Endometrial microvascular endothelial cells (primary cell): ENCODE results near the gene EMILIN1. TPM values are rescaled to one million over a fixed set of nuclear protein-coding genes. Genes with fewer than 3 reads are reported as not detected.

ENCODE experiments used
- in situ Hi-C: cut with HindIII; loops from 2 replicates; pipeline ENCODE4 v1.10.0; 2017; ENCODE audit warnings: low sequenced_read_pairs, low pct_unique_long_range_greater_than_20kb; ENCODE audit errors: inconsistent ontology term
- total RNA-seq: library from RNA; depleted of rRNA; stranded (reverse); fragments of >200 nt; gene quantifications from one replicate; pipeline ENCODE4 v1.2.3, GENCODE V29; 2015; ENCODE audit errors: inconsistent ontology term

EMILIN1 gene
- total RNA-seq, 1 donor from 2014 or later: 1.5 TPM

DNA sequence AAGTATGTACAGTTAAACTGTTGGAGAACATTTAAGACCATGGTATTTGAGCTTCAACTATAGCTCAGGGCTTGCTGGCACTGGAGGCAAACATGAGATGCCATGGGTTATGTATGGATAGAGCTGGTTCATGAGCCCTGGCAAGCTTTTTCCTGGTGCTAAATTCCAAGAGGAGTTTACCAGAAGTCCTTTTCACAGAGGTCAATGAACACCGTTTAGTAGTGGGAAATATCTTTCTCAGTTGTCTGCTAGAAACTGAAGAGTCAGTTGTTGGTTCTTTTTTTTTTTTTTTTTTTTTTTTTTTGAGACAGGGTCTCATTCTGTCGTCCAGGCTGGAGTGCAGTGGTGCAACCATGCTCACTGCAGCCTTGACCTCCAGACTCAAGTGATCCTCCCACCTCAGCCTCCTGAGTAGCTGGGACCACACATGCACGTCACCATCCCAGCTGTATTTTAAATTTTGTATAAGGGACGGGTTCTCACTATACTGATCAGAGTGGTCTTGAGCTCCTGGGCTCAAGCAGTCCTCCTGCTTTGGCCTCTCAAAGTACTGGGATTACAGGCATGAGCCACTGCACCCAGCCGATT lies 9.5 kb downstream of the EMILIN1 start:
- in situ Hi-C loops: no loop called here

DNA sequence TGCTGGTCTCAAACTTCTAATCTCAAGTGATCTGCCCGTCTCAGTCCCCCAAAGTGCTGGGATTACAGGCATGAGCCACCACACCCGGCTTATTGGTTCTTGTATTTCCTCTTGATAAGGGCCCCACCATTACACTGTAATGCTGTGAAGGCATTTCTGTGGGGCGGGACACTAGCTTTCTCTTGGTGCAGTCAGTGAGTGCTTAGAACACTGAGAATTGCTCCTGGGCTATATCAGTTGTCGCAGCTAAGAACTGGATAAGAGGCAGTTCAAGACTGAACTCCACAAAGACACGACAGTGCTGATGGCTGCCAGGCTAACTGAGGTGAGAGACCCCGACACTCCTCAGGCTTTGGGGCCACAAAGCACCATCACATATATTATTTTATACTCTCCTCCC lies 10.2 kb downstream of the EMILIN1 start:
- in situ Hi-C loops: no loop called here

DNA sequence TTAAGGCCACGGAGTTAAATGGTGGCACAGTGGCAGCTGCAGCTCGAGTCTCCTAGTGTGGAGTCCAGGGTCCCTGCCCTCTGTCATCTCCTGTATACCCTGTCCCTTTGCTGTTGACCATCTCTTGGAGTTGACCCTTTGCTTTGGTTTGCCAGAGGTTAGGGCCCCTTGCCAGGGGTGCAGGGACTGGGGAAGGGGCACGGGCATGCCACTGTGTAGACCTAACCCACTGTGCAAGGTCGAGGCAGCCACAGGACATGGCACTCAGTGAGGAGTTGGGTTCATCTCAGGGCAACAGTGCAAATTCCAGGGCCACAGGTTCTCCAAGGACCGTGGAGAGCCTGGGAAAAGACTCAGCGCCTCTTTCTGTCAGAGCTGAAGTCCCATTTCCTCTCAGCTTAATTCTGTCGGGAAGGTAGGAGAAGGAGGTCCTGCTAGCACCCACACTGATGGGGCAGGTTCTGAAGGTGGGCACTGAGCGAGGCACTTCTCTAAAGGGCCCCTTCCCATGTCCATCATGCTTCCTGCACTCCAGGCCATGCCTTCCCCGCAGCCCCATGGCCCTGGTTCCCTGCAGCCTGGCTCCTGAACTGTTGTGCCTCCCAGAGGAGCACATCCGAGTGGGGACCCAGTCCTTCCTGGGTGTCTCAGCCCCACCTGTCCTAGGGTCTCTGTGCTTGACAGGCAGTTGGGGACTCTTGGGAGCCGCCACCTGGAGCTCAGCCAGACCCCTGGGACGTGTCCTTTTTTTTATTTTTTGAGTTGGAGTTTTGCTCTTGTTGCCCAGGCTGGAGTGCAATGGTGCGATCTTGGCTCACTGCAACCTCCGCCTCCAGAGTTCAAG lies 10.9 kb downstream of the EMILIN1 start:
- in situ Hi-C loops: no loop called here

DNA sequence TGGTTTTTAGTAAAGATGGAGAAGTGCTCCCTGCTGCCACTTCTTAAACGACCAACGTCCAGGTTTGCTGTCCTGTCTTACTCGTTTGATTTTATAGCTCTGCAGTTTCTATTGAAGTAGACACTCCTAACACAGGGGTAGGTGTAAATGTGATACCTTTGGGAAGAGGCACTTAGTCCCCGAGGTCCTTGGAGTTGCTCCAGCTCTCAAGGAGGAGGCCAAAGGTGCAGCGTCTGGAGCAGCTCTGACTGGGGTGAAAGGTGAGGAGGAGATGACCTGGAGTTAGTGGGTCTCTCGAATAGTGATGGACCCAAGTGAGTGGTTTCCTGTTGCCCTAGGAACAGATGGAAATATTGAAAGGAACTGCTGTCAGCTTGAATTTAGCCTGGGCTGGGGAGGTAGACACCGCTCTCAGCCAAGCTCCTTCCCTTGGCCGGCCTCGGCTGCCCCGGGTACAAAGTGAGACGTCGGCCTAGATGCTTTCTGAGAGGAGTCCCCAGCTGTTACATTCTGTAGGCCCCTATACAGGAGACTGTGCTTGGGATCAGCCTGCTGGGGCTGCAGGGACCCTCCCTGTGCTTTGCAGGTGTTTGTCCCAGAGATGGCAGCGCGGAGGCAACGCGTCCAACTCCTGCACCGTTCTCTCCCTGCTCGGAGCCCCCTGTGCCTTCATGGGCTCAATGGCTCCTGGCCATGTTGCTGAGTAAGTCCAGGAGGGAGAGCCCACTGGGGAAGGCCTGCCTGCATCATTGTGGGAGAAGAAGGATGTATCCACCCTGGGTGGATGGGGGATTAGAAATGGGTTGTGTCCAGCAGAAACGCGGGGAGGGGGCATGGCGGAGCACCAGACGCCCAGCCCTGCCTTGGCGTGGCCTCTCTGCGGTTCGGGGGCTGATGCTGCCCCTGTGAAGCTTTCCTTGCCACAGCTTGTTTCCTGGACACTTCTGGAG lies 13.6 kb downstream of the EMILIN1 start:
- in situ Hi-C loops: no loop called here

DNA sequence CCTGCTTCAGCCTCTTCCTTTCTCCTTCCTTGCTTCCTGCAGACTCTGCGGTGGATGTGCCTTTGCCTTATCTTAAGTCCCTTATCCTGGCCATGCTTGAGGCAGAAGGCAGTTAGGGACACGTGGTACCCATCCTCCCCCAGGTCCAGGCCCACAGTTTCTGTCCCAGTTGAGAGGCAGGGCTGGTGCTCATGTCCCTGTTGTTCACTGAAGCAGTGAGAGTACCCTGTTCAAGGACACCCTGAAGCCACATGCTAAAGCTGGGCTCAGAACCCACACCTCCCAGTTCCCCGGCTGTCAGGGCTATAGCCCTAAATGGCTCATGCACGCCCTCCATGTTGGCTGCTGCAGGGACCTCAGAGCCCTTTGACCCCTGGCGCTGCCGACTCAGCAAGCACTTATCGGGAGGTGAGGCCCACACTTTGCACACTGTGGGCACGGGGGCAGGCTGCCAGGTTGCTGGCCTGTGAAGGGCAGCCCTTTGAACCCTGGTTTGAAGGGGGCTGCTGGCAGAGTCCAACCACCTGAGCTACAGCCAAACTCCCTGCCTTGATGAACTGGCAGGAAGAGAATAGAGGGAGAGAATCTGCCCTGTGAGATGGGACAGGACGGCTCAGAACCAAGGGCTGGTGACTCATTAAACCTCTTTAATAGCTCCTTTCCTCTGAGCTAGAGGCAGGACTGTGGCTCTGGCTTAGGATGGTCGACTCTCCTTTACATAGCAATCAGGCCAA lies 14.4 kb downstream of the EMILIN1 start:
- in situ Hi-C loops: no loop called here

DNA sequence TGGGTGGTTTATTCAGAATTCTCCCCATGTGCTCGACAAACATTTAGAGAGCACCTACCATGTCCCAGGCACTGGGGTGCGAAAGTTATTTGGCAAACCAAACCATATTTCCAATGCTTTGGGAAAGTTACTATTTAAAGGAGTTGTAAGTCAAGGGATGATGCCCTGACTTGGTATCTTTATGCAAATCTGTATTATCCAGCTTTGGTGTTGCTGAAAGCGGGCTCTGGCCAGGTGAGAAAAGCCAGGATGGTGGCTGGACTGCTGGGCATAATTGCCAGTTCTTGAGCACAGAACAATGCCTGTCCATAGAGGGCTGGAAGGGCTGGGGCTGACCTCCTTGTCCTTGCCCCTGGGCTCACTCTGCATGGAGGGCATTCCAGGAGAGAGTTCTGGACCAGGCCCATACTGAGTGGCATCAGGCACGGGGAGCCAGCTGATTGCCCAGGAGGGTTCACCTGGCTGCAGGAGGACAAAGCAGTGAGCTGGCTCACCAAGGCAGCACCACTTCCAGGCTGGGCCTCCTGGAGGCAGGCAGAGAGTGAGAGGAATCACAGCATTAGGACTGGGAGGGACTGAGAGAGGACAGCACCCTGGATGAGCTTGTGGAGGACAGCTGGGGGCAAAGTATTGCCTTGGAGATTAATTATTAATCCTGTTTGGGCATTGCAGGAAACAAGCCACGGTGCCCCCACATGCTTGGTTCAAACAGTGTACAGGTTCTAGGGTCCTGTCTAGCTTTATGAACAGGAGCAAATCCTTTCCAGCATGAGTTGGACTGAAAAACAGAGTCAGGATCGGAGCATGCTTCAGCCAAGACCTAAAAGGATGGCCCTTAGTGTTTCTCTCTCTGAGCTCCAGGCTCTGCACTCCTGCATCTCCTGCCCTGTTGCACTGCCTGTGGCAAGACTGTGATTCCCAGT lies 15.3 kb downstream of the EMILIN1 start:
- in situ Hi-C loops: no loop called here

DNA sequence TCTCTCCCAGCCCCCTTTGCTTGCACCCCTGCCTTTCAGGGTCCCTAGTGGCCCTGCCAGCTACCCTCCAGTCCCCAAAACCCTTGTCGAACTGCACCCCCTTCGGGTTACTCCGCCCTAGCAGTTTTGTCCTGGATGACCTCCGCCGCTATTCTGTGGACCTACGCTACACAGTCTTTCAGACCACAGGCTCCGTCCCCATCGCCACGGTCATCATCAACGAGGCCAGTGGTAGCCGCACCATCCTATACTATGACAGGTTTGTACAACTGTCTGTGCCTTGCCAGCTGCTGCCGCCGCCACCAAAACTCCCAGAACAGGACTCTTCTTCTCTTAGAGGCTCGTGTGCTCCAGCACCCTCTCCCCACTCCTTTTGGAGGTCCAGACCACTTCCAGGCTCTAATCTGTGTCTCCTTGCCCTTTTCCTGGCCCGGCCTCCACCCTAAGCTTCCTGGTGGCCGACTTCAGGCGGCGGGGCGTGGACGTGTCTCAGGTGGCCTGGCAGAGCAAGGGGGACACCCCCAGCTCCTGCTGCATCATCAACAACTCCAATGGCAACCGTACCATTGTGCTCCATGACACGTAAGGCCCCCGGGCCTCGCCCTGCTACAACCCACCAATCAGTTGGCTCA lies 16.1 kb downstream of the EMILIN1 start:
- in situ Hi-C loops: no loop called here

DNA sequence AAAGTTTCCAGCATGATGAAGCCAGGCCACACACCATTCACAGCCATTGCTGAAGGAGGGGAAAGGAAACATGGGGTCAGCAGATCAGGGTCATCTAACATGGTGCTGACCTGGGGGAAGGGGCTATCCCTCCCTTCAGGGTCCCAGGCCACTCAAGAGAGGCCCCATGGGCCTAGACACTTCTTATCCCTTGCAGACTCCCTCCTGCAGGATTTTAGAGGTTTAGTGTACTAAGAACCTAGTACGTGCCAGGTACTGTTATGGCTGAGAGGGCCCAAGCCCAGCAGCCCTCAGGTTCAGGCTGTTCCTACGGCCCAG lies 17.0 kb downstream of the EMILIN1 start:
- in situ Hi-C loops: no loop called here

DNA sequence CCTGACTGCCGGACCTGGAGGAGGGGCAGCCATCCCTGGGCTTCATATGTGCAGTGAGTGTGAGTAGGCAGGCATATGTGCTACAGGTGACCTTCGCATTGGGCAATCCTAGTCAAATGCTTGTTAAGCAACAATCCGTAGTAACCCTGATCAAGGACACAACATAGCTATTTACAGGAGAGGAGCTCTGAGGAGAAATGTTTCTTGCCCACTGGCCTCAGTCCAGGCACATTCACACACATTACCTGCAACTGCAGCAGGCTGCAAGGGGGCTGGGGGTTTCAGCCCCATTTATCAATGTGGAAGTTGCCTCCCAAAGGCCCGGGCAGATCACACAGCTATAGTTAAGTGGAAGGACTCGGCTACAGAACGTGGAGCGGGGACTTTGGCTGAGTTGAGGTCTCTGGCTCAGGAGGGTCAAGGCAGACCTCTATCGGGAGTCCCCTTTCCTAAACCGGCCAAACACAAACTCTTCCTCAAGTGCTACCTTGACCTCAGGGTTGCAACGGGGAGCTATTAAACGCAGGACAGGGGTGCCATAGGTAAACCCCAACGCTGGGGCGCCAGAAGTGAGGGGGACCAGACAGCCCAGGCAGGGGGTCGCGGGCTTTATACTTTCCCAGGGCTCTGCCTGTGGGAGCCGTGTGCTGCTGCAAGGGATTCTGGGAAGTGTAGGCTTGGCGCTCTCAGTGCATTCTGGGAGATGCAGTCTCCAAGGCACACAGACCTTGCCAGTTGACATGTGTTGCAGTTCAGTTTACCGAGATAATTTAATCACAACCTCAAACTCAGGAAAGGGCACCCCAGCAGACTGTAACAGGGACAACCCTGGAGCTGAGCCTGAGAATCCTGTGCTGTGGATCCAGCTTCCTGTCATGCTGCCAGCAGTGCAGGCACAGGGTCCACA lies 17.6 kb downstream of the EMILIN1 start:
- in situ Hi-C loops: no loop called here

DNA sequence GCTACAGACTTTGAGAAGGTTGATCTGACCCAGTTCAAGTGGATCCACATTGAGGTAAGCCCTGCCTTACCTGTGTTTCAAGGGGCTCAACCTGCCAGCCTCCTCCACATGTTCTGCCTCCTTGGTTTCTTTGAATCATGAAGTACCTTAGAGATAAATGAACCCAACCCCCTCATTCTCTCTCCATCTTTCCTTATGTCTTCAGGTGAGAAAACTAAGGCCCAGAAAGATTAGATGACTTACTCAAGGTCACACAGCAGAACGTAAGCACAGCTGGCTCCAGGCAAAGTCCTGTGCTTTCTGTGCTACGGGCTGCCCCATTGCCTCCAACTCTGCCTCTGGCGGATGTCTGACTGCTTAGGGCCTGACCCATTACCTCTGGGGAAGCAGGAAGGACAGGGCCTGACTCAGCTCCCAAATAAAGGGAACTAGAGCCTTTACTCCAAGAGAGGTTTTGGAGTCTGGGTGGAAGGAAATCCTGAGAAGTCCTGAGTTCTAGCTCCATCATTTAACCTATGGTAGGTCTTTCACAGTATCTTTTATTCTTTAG lies 18.4 kb downstream of the EMILIN1 start:
- in situ Hi-C loops: no loop called here

DNA sequence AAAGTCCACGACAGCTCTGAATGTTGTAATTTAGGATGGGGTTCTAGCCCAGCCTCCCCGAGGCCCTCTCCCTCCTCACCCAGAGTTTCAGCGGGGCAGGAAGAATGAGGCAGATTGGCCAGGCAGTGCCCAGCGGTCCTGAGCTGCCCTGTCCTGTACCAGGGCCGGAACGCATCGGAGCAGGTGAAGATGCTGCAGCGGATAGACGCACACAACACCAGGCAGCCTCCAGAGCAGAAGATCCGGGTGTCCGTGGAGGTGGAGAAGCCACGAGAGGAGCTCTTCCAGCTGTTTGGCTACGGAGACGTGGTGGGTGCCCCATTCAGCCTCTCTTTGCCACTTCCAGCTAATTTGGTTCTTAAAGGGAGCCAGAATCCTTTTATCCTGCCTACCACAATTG lies 18.9 kb downstream of the EMILIN1 start:
- in situ Hi-C loops: no loop called here

DNA sequence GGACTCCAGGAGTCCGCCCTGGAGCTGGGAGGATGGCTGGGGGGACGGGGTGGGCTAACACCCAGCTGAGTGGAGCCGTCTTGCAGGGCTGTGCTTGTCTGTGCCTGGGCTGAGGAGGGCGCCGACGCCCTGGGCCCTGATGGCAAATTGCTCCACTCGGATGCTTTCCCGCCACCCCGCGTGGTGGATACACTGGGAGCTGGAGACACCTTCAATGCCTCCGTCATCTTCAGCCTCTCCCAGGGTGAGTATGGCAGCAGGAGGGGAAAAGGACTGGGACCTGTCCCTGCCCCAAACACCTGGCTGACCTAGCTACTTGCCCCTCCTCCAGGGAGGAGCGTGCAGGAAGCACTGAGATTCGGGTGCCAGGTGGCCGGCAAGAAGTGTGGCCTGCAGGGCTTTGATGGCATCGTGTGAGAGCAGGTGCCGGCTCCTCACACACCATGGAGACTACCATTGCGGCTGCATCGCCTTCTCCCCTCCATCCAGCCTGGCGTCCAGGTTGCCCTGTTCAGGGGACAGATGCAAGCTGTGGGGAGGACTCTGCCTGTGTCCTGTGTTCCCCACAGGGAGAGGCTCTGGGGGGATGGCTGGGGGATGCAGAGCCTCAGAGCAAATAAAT lies 21.0 kb downstream of the EMILIN1 start:
- in situ Hi-C loops: no loop called here

DNA sequence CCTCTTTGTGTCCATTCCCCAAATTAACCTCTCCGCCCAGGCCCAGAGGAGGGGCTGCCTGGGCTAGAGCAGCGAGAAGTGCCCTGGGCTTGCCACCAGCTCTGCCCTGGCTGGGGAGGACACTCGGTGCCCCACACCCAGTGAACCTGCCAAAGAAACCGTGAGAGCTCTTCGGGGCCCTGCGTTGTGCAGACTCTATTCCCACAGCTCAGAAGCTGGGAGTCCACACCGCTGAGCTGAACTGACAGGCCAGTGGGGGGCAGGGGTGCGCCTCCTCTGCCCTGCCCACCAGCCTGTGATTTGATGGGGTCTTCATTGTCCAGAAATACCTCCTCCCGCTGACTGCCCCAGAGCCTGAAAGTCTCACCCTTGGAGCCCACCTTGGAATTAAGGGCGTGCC lies 21.6 kb downstream of the EMILIN1 start:
- in situ Hi-C loops: no loop called here

DNA sequence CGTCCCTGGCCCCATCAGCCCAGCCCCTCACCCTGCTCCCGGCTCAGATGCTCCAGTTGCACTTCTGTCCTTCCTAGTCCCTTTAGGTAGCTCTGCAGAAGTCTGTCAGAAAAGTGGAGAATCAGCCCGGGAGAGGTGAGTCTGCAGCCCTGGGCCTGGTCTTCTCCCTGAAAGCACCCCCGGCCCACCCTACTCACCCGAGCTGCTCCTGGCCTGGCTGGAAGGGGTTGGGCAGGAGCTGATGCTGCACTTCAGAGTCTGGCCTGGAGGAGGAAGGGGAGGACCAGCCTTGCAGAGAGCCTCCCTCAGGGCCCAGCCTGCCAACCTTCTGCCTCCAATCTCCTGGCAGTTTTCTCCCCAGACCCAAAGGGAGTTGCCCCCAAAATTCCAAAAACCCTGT lies 23.9 kb downstream of the EMILIN1 start:
- in situ Hi-C loops: no loop called here

DNA sequence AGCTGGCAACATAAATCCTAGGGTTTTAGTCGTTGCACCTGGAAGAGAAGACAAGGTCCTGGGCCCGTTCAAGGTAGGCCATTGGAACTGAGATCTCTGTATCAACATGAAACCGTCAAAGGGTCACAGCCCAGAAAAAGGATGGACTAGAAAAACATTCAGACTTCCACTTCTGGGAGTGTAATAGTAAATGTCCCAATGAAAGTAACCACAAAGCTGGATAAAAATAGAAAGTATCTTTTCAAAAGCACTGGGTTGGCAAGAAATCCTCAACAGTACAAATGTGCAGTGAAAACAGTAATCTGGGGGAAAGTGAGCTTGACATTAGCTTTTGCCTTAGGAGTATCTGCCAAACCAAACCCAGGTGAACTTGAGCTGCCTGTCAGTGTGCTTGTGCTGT lies 27.6 kb downstream of the EMILIN1 start:
- in situ Hi-C loops: no loop called here

DNA sequence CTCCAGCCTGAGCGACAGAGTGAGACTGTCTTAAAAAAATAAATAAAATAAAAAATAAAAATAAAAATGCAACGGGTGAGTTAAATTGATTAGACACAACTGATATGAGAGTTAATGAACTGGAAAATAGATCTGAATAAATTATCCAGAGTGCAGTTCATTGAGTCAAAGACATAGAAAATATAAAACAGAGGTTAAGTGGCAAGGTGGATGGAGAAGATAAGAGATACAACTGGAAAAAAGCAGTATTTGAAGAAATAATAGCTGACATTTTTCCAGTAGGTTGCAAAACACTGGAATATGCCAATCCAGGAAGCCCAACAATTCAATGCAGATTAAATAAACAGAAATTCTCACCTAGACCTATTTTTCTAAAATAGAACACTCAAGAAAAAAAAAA lies 29.8 kb downstream of the EMILIN1 start:
- in situ Hi-C loops: no loop called here
